Measurements from ENCODE around the gene ZFPL1. TPM values are rescaled to one million over a fixed set of nuclear protein-coding genes. Genes with fewer than 3 reads are reported as not detected.

The ZFPL1 gene
- total and polyA plus RNA-seq, 2 donors (not counting 3 experiments of a cell fraction or from before 2014, with no cell fraction given): 37.6 to 139 TPM

- BruUV-seq (replicated peaks): no TSS peak
- peak overlapping the region; percentile 43 for H3K4me2 ChIP-seq (ENCODE audit: insufficient read depth, low read length)
- no peaks in the 10 kb centered on the region for H3K9me3 ChIP-seq (replicated peaks; ENCODE audit: control insufficient read depth, insufficient read depth, low read length)
- H3K9ac ChIP-seq (replicated peaks; ENCODE audit: extremely low read depth, insufficient read depth, low read length): no peak overlapping the region
- H3K79me2 ChIP-seq (ENCODE audit: control insufficient read depth, insufficient read depth, low read length): peaks cover 6% of the 10 kb centered on the region
- no peak overlapping the region for H3K27ac ChIP-seq (ENCODE audit: insufficient read depth, low read depth, low read length)
- H3K9me1 ChIP-seq (replicated peaks; ENCODE audit: control insufficient read depth, extremely low read depth, insufficient read depth, low read length): no peaks in the 10 kb centered on the region
- DNase-seq (ENCODE audit: low read depth, low spot score) (no peak), FAIRE-seq (no peak)
- H3K36me3 ChIP-seq (ENCODE audit: control insufficient read depth in 2 of 2, extremely low read depth in 1 of 2, insufficient read depth in 2 of 2, low read length in 2 of 2): peaks cover 0 to 13% of the 10 kb centered on the region in 2 experiments
- dilution Hi-C loops (cut with MboI; ENCODE audit: extremely low pct_ligation_motif_present, low sequenced_read_pairs): no loop called here
- no peak overlapping the region for H2AFZ ChIP-seq (ENCODE audit: low read depth, low read length)
- intact Hi-C loops (cut with micrococcal nuclease): loop anchor here (5.0 kb wide), 1 partner anchor 196 kb away; the partner anchor contains the start of gene ATG2A
- TF ChIP-seq GATA2 (IDR thresholded peaks at IDR 0.05; ENCODE audit: insufficient read depth, insufficient read length, low read depth, low read length): no peak
- no peak for TF ChIP-seq MAX (IDR thresholded peaks at IDR 0.05; ENCODE audit: insufficient read depth, insufficient read length)
- TF ChIP-seq MYC (IDR thresholded peaks at IDR 0.05; ENCODE audit: low read depth, low read length): no peak
- no peak for TF ChIP-seq EZH2 (IDR thresholded peaks at IDR 0.05; ENCODE audit: borderline replicate concordance, low read depth, low read length, severe bottlenecking)
- no peak for TF ChIP-seq POLR2AphosphoS5 (IDR thresholded peaks at IDR 0.05; ENCODE audit: insufficient read depth, low read depth, low read length)
- TF ChIP-seq POLR2A (IDR thresholded peaks at IDR 0.05; ENCODE audit: low read depth, low read length): no peak
- TF ChIP-seq CTCF (IDR thresholded peaks at IDR 0.05; ENCODE audit: extremely low read depth in 1 of 2, insufficient read depth in 1 of 2, low read depth in 1 of 2, low read length in 2 of 2): no peak
- no peak for TF ChIP-seq FOS (IDR thresholded peaks at IDR 0.05; ENCODE audit: borderline replicate concordance, insufficient read depth, low read length)
- TF ChIP-seq JUN (IDR thresholded peaks at IDR 0.05; ENCODE audit: borderline replicate concordance, insufficient read depth, insufficient read length, low read depth): no peak
- H3K27me3 ChIP-seq (ENCODE audit: control insufficient read depth in 2 of 2, insufficient read depth in 2 of 2, low read length in 2 of 2): no peaks in the 10 kb centered on the region
- peak overlapping the region in 1 of 3 experiments; percentile 51 for H3K4me3 ChIP-seq (replicated peaks in 1 of 3; ENCODE audit: insufficient read depth in 1 of 3, low read depth in 1 of 3, low read length in 3 of 3)
- ChIA-PET POLR2A (no interaction called here), CTCF (interaction anchor here (1.2 to 3.7 kb wide), 7 partner anchors 8 to 68 kb away, joined by 4 to 56 read pairs (median 16); partner anchors contain the start of genes CAPN1, FAU, MRPL49 and SYVN1)
- peaks cover 17% of the 10 kb centered on the region for H3K4me1 ChIP-seq (ENCODE audit: control insufficient read depth, extremely low read depth, insufficient read depth, low read length)
- H4K20me1 ChIP-seq (replicated peaks; ENCODE audit: control insufficient read depth, extremely low read depth, insufficient read depth, low read length): no peaks in the 10 kb centered on the region
Measured at GRCh38 chr11:65113361-65113756, 29.3 kb downstream of the ZFPL1 start.

Data from endothelial cell of umbilical vein (primary cell).